Body of pancreas (tissue), 4 donors: ENCODE results near the gene TCEANC.

Experiments used
- CTCF ChIP-seq, 7 experiments: fragments of 450-650 bp in 4 of 7; fragments of 200-600 bp in 3 of 7; sonication (generic) in 3 of 7; IDR thresholded peaks; one replicate each; pipeline ENCODE4 v1.5.1; 2016 to 2019; ENCODE audit warnings: antibody characterized with exemption in 7 of 7
- POLR2A ChIP-seq, 3 donors: fragments of 450-650 bp; IDR thresholded peaks; one replicate each; pipeline ENCODE4 v1.6.1; 2016; ENCODE audit warnings: antibody characterized with exemption in 3 of 3, mild to moderate bottlenecking in 2 of 3

- TF ChIP-seq CTCF (IDR thresholded peaks at IDR 0.05) (no peak), POLR2A (IDR thresholded peaks at IDR 0.05) (no peak)
Measured at GRCh38 chrX:13651150-13651549, 1.8 kb upstream of the TCEANC start.
